Spleen (tissue), 11 donors: ENCODE data around the gene DCHS2. TPM values are rescaled to one million over a fixed set of nuclear protein-coding genes. Genes with fewer than 3 reads are reported as not detected.
A peak's percentile ranks its signal among the peaks of the same experiment; 100 is the strongest.

Source experiments
- DNase-seq: peaks from one replicate; pipeline ENCODE4 v3.0.0-alpha.2; 2020
- H3K27ac ChIP-seq, 8 donors: fragments of 200-600 bp; sonication (generic) in 7 of 8; 1 replicate in 4 of 8; 2 replicates in 4 of 8; pipeline versions ENCODE4 v1.5.0 to v1.8.0; 2016 to 2021; ENCODE audit warnings: inconsistent platforms in 4 of 8, mild to moderate bottlenecking in 4 of 8, moderate library complexity in 1 of 8
- H3K27me3 ChIP-seq, 7 donors: fragments of 200-600 bp; sonication (generic) in 6 of 7; replicated peaks in 1 of 7; 1 replicate in 4 of 7; 2 replicates in 3 of 7; pipeline versions ENCODE4 v1.5.0 to v1.8.0; 2016 to 2021; ENCODE audit warnings: inconsistent platforms in 3 of 7, mild to moderate bottlenecking in 1 of 7
- H3K36me3 ChIP-seq, 6 donors: fragments of 200-600 bp; sonication (generic) in 5 of 6; 1 replicate in 4 of 6; 2 replicates in 2 of 6; pipeline versions ENCODE4 v1.5.0 to v1.8.0; 2016 to 2021; ENCODE audit warnings: inconsistent platforms in 2 of 6
- H3K4me1 ChIP-seq, 6 donors: fragments of 200-600 bp; sonication (generic) in 5 of 6; 1 replicate in 3 of 6; 2 replicates in 3 of 6; pipeline versions ENCODE4 v1.5.0 to v1.8.0; 2016 to 2021; ENCODE audit warnings: inconsistent platforms in 3 of 6
- H3K4me3 ChIP-seq, 8 donors: fragments of 200-600 bp; sonication (generic) in 7 of 8; 1 replicate in 4 of 8; 2 replicates in 4 of 8; pipeline versions ENCODE4 v1.5.0 to v1.8.0; 2016 to 2021; ENCODE audit warnings: inconsistent platforms in 4 of 8, mild to moderate bottlenecking in 4 of 8, moderate library complexity in 2 of 8
- H3K9me3 ChIP-seq, 8 donors: fragments of 200-600 bp; sonication (generic) in 7 of 8; 1 replicate in 4 of 8; 2 replicates in 4 of 8; pipeline versions ENCODE4 v1.5.0 to v1.8.0; 2016 to 2021; ENCODE audit warnings: inconsistent platforms in 4 of 8
- CTCF ChIP-seq, 11 experiments: fragments of 200-600 bp in 7 of 11; fragments of 450-650 bp in 4 of 11; sonication (generic) in 4 of 11; IDR thresholded peaks in 8 of 11; conservative IDR thresholded peaks in 3 of 11; 1 replicate in 7 of 11; 2 replicates in 4 of 11; pipeline versions ENCODE4 v1.4.0 to v1.8.0; 2016 to 2021; ENCODE audit warnings: antibody characterized with exemption in 11 of 11, inconsistent platforms in 4 of 11, mild to moderate bottlenecking in 1 of 11
- POLR2A ChIP-seq, 3 donors: fragments of 450-650 bp; IDR thresholded peaks; one replicate each; pipeline ENCODE4 v1.5.1; 2017; ENCODE audit warnings: antibody characterized with exemption in 3 of 3, mild to moderate bottlenecking in 1 of 3
- POLR2AphosphoS5 ChIP-seq, 3 donors: sonication (generic); formaldehyde crosslinking; IDR thresholded peaks; one replicate each; pipeline ENCODE4 v1.5.1; 2017; ENCODE audit warnings: antibody characterized with exemption in 3 of 3
- WGBS, 5 donors: extraction: QIAGEN DNeasy Blood & Tissue Kit in 3 of 5; methylation state at CpG; one replicate each; pipeline versions ENCODE4 v1.1.5 to v1.1.7; 2013 to 2018; 5-methylcytosine and 5-hydroxymethylcytosine counted together
- intact Hi-C: fragments of 100-400 bp; cut with DNase I; formaldehyde crosslinking; loops from one replicate; pipeline ENCODE4 v1.15.0; 2023; ENCODE audit warnings: low total_unique reads
- polyA plus RNA-seq, 3 donors: library from polyadenylated mRNA; stranded (reverse); fragments of 200-250 nt; gene quantifications; one replicate each; pipeline ENCODE4 v1.2.1, GENCODE V29; 2013
- total RNA-seq, 7 donors: library from RNA; depleted of rRNA in 3 of 7; stranded (reverse); fragments of >200 nt in 3 of 7; fragmentation: NEBNext Ultra II Directional in 4 of 7; extraction: Animal tissue kit (Norgen Biotek cat#: 25700) in 4 of 7; gene quantifications; one replicate each; pipeline versions ENCODE4 v1.1.0 to v1.2.1, GENCODE V29; 2016 to 2021
- donor health status: healthy with polysubstance abuse.
- donor health status: DM: no; HTN: no; CAD: no; lungs with moderate emphysema.
- donor health status: DM: no; HTN: no; CAD: no.
- donor health status: Bipolar disorder and iron deficiency.
- donor health status: healthy.
- donor health status: DM: no; HTN: no; CAD: no.
- donor health status: DM: yes; HTN: yes; CAD: no.

Gene DCHS2
- total and polyA plus RNA-seq, 10 donors = under 0.01 to 0.55 (median 0.05) TPM; not detected in 1

- no peak overlapping the region for H3K27ac ChIP-seq
- DNase-seq = peak; percentile 85
- TF ChIP-seq POLR2A (IDR thresholded peaks at IDR 0.05) = no peak
- no peak for TF ChIP-seq POLR2AphosphoS5 (IDR thresholded peaks at IDR 0.05)
- no peak for TF ChIP-seq CTCF (IDR thresholded peaks at IDR 0.05 in 8 of 11, conservative IDR thresholded peaks at IDR 0.05 in 3 of 11)
- peaks cover 10 to 79% (median 43%) of the 10 kb centered on the region in 7 donors for H3K27me3 ChIP-seq
- peak overlapping the region; percentile 21 to 72 (median 40) for H3K4me3 ChIP-seq
- intact Hi-C loops = no loop called here
- 1 to 10% (median 5%) methylated on average over 23 to 76 of the region's 76 CpGs for WGBS, 5 donors
- H3K36me3 ChIP-seq = no peaks in the 10 kb centered on the region
- H3K9me3 ChIP-seq = no peaks in the 10 kb centered on the region
- H3K4me1 ChIP-seq = peaks cover 11 to 31% (median 25%) of the 10 kb centered on the region in 6 donors
These were observed 837 bp downstream of the DCHS2 start for GRCh38 chr4:154490583-154491340.

- WGBS, 5 donors = 3 to 27% (median 7%) methylated on average over 7 to 55 of the region's 55 CpGs
- Histone ChIP-seq H3K4me3 (peak overlapping the region in 5 of 8 donors; percentile 37 to 72 (median 43)), H3K27me3 (peaks cover 10 to 75% (median 43%) of the 10 kb centered on the region in 7 donors), H3K9me3 (no peaks in the 10 kb centered on the region), H3K36me3 (no peaks in the 10 kb centered on the region), H3K4me1 (peaks cover 11 to 33% (median 25%) of the 10 kb centered on the region in 6 donors), H3K27ac (no peak overlapping the region)
- TF ChIP-seq POLR2A (IDR thresholded peaks at IDR 0.05) (no peak), POLR2AphosphoS5 (IDR thresholded peaks at IDR 0.05) (no peak), CTCF (IDR thresholded peaks at IDR 0.05 in 8 of 11, conservative IDR thresholded peaks at IDR 0.05 in 3 of 11) (no peak)
- DNase-seq = peak; percentile 72
- intact Hi-C loops = no loop called here
These were observed 1.4 kb downstream of the DCHS2 start for GRCh38 chr4:154490234-154490582.

GRCh38 chr4:154489558-154490233 lies 1.9 kb downstream of the DCHS2 start:
- Histone ChIP-seq H3K27ac (no peak overlapping the region), H3K36me3 (no peaks in the 10 kb centered on the region), H3K9me3 (no peaks in the 10 kb centered on the region), H3K4me3 (peak overlapping the region in 3 of 8 donors; percentile 42 to 72 (median 43)), H3K27me3 (peaks cover 10 to 75% (median 43%) of the 10 kb centered on the region in 7 donors), H3K4me1 (peaks cover 11 to 37% (median 25%) of the 10 kb centered on the region in 6 donors)
- 47 to 71% (median 56%) methylated on average over 20 to 56 of the region's 56 CpGs for WGBS, 5 donors
- peak; percentile 71 for DNase-seq
- intact Hi-C loops = no loop called here
- TF ChIP-seq POLR2A (IDR thresholded peaks at IDR 0.05) (no peak), CTCF (IDR thresholded peaks at IDR 0.05 in 8 of 11, conservative IDR thresholded peaks at IDR 0.05 in 3 of 11) (no peak), POLR2AphosphoS5 (IDR thresholded peaks at IDR 0.05) (no peak)

- WGBS, 5 donors = 73 to 88% (median 82%) methylated on average over 4 of the region's 4 CpGs
- Histone ChIP-seq H3K27me3 (peaks cover 3 to 57% (median 32%) of the 10 kb centered on the region in 7 donors), H3K4me3 (no peak overlapping the region), H3K4me1 (peaks cover 7 to 29% (median 22%) of the 10 kb centered on the region in 6 donors), H3K27ac (no peak overlapping the region), H3K9me3 (no peaks in the 10 kb centered on the region), H3K36me3 (no peaks in the 10 kb centered on the region)
- no peak for DNase-seq
- TF ChIP-seq CTCF (IDR thresholded peaks at IDR 0.05 in 8 of 11, conservative IDR thresholded peaks at IDR 0.05 in 3 of 11) (no peak), POLR2AphosphoS5 (IDR thresholded peaks at IDR 0.05) (no peak), POLR2A (IDR thresholded peaks at IDR 0.05) (no peak)
- intact Hi-C loops = no loop called here
These were observed 4.5 kb downstream of the DCHS2 start for GRCh38 chr4:154487145-154487544.
